DMS 273 (cell line): ENCODE data around the gene IGIP.
"Not testable (repeated sequence)": the region's sequence is repeated elsewhere in the genome, so short reads cannot be mapped to it uniquely, and the experiment has no call there.

ENCODE experiments used
- DNase-seq: peaks from one replicate; lab custom pipeline; 2025; ENCODE audit not compliant: unreplicated experiment; lab: John Stamatoyannopoulos, UW

IGIP gene

DNA sequence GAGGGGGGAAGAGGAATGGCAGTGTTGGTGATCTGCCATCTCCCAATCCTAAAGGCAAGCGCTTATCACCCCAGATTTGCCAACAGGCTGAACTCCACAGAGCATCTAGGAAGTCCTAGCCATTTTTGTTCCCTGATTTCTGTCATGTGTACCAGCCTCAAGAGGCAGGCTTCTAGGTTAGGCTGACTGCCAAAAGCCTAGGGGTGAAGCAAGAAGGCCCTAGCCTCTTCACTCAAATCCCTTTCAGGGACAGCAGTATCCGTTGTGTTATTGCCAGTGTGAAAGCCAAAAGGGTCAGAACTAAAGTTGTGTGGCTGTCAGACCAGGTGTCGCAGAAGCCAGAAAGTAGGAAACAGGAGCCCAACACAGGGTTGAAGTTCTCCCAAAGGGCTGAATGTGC is 14.7 kb downstream of the IGIP start:
- peak; percentile 20 for DNase-seq

- no peak for DNase-seq
Observed at GRCh38 chr5:140141241-140141640, 15.5 kb downstream of the IGIP start.

GRCh38 chr5:140142246-140142645 is 16.5 kb downstream of the IGIP start:
- DNase-seq = no peak

DNA sequence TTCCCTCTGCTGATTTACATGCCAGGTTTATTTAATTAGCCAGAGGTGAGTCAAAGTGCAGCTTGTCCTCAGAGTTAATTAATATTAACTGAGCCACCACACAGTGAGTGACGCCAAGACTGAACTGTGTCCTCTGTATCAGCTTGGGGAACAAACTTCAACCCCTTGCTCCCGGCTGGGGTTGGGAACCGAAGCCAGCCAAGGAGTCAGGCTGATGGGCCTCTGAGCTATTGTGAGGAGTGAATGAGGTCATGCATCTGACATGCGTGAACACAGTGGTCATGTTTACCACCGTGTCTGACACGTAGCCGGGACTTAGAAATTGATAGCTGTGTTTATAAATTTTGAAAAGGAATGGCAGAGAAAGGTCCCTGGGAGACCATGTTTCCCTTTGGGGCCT is 17.1 kb downstream of the IGIP start:
- no peak for DNase-seq

- DNase-seq = no peak
Observed at GRCh38 chr5:140143521-140144258, 18.0 kb downstream of the IGIP start.

- no peak for DNase-seq
Observed at GRCh38 chr5:140145256-140145655, 19.5 kb downstream of the IGIP start.

GRCh38 chr5:140145818-140146522 is 20.2 kb downstream of the IGIP start:
- DNase-seq = peak; percentile 87

GRCh38 chr5:140146523-140146842 is 20.7 kb downstream of the IGIP start:
- DNase-seq = no peak

- no peak for DNase-seq
Observed at GRCh38 chr5:140147460-140147859, 21.7 kb downstream of the IGIP start.

- peak; percentile 39 for DNase-seq
Observed at GRCh38 chr5:140148508-140148907, 22.8 kb downstream of the IGIP start.

- DNase-seq = peak; percentile 23
Observed at GRCh38 chr5:140150201-140150600, 24.5 kb downstream of the IGIP start.

DNA sequence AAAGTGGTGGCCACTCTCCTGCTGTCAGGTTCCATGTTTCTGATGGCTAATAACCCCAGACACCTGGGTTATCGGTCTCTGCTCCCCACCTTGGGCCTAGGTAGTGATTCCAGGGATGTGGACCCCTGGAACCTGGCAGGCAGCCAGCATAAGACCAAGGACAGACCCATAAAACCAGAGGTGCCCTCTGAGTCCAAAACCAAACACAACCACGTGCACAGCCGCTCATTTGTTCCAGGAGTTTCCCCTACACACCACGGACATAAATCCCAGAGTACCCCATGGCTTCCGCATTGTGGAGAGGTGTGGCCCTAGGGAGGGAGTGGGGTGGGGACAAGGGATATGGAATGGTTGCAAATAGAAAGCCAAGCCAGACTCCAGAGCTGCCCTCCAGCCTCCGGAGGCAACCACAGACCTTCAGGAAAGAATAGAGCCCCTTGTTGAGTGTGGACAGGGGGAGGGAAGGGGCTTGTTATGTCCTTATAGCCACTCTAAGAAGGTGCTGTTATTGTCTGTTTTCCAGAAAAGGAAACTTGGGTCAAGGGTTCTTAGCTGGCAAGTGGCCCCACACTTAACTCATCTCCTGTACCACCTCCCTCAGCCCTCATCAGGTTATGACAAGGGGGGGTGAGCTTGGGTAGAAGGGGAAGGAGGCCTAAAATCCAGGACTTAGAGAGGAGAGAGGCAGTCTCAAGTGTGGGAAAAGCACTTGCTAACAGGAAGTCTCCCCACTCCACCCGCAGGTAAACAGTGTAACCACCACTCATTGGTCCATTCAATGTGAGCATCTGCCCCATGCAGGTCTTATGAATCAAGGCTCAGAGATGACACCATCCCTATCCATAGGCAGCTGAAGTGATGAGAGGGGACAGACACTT is 25.6 kb downstream of the IGIP start:
- DNase-seq = no peak

DNA sequence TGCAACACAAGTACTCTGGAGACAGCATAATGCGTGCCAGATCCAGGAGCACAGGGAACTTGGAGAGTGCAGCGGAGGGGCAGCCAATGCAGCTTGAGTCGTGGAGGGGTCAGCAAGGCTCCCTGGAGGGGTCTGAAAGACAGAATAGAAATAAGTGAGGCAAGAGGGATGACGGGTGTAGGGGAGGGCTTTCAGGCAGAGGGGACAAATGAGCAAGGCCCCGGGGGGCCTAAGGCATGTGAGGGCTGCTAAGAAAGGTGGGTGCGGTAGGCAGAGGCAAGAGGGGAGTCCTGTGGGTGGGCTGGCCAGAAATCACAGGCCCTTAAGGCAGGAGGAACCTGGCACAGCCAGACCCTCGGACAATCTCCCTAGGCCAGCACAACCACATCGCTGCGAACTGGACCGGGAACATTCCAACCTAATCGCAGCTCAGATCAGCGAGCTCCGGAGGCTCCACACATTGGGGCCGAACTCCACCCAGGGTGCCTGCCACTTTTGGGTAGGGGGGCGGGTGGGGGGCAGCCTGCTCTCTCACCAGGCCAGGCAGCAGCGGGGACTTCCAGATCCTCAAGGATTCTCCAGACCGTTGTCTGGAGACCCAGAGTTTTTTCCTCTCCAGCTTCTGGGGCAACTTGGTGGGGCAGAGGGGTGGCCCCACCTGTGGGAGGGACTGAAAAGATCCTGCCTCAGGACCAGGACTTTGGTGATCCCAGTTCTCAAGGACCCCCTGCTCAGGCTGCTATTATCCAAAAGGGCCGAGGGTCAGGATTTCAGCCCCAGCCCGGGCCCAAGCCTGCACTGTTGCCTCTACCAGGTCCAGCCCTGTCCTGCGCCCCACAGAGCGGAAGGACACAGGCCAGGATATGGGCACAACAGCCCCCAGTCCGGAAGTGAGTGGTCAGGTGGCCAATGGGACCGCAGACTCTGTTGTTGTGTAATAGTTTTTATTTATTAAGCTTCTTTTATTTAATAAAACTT is 26.6 kb downstream of the IGIP start:
- DNase-seq = no peak

GRCh38 chr5:140153255-140153654 is 27.5 kb downstream of the IGIP start:
- no peak for DNase-seq

- DNase-seq = no peak
Observed at GRCh38 chr5:140153905-140154304, 28.2 kb downstream of the IGIP start.

- not testable (repeated sequence) for DNase-seq
Observed at GRCh38 chr5:140154710-140155381, 29.1 kb downstream of the IGIP start.

- DNase-seq = peak; percentile 94
Observed at GRCh38 chr5:140157032-140157781, 31.5 kb downstream of the IGIP start.

DNA sequence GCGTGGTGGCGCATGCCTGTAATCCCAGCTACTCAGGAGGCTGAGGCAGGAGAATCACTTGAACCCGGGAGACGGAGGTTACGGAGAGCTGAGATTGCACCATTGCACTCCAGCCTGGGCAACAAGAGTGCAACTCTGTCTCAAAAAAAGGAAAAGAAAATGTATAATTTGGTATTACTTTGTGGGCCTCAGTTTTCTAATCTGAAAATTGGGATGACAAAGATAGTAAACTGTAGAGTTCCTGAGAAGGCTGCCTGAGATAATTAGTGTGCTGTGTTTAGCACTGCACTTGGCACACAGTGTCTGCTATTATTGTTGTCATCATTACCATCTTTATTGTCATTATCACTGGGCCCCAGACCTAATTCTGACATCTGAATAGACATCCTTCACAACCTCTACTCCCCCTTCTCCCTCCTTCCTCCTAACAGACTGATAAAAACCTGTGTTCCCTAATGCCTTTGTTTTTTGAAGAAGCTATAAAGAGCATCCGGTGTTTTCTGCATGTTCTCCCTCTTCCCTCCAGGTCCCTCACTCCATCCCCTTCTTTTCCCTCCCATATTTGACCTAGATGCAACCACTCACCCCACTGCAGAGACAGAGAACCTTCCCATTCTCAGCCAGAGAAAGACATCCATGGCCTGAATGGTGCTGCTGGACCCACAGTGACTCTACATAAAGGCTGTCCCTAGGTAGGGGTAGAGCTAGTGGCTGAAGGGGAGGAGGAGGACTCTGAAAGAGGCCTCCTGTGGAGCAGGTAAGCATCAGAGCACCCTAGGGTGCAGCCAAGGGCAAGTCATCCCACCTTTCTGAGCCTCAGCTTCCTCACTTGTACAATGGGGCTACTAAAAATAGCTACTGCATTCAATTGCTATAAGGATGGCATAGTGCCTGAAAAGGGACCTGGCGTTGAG is 33.5 kb downstream of the IGIP start:
- no peak for DNase-seq
